Activated CD4-positive, alpha-beta memory T cell treated with anti-CD3 and anti-CD28 coated beads for 36 hours (primary cell): ENCODE data around the gene CUEDC1. TPM values are rescaled to one million over a fixed set of nuclear protein-coding genes. Genes with fewer than 3 reads are reported as not detected.

Experiments used
- CTCF ChIA-PET: fragments of 350-600 bp; sonication (Branson Sonifier 250); formaldehyde crosslinking; loops from one replicate; lab custom pipeline; 2021; ENCODE audit warnings: antibody characterized with exemption, inconsistent platforms; lab: Charles Lee
- POLR2A ChIA-PET: fragments of 350-600 bp; sonication (Branson Sonifier 250); formaldehyde crosslinking; loops from one replicate; lab custom pipeline; 2021; ENCODE audit warnings: antibody characterized with exemption; lab: Charles Lee
- DNase-seq: peaks from one replicate; pipeline ENCODE4 v3.0.0-alpha.2; 2020
- H3K27ac Mint-ChIP-seq: one replicate; pipeline ENCODE4 v1.8.0; 2021; ENCODE audit warnings: mixed read lengths
- H3K27me3 Mint-ChIP-seq: one replicate; pipeline ENCODE4 v1.8.0; 2021; ENCODE audit warnings: mixed read lengths
- H3K36me3 Mint-ChIP-seq: one replicate; pipeline ENCODE4 v1.8.0; 2021; ENCODE audit warnings: mixed read lengths
- H3K4me1 Mint-ChIP-seq: one replicate; pipeline ENCODE4 v1.8.0; 2021; ENCODE audit warnings: low read depth, mixed read lengths
- H3K4me3 Mint-ChIP-seq: one replicate; pipeline ENCODE4 v1.8.0; 2021; ENCODE audit warnings: mild to moderate bottlenecking, mixed read lengths
- H3K9me3 Mint-ChIP-seq: one replicate; pipeline ENCODE4 v1.8.0; 2021; ENCODE audit warnings: mixed read lengths
- intact Hi-C: fragments of 100-400 bp; cut with micrococcal nuclease; formaldehyde crosslinking; loops from one replicate; pipeline ENCODE4 v1.15.1; 2023
- total RNA-seq, 2 experiments: library from RNA; stranded (reverse); gene quantifications; one replicate each; pipeline ENCODE4 v1.2.3, GENCODE V29; 2021

The CUEDC1 gene
- total RNA-seq, 2 experiments from 2014 or later: 0.29 to 0.36 TPM

DNA sequence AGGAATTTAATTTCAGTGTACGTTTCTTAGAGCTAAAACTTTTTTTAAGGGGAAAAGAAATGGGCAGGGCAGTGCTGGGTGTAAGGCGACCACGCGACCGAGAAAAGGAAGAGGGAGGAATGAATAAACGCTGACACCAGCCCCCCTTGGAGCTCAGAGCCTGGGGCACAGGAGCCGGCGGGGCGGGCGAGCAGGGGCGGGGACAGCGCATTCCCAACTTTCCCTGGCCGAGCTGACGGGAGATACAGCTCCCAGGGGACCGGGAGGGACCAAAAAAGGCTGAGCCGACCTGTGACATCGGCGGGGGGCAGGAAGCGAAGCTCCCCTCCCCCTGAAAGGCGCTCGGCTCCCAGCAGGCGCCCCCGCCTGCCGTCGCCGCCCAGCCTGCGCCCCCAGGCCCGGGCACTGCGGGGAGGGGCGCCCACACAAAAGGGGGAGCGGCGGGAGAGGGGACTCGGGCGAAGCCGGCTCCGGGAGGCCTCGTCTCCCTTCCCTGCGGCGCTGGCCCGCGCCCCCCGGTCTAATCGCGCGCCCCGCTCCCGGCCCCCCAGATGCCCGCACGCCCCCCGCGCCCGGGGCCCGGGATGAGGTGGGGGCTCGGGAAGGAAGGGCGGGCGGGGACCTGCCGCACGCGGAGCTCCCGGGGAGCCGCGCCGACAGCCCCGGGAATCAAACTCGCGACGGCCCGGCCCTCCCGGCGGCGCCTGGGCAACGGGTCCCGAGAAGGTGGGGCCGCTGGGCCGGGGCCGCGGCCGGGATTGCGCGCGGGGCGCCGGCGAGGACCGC is 622 bp downstream of the CUEDC1 start:
- H3K27ac Mint-ChIP-seq: no peak overlapping the region
- CTCF ChIA-PET: interaction anchor here (1.1 to 2.8 kb wide), 6 partner anchors 12 to 94 kb away, joined by 3 to 11 read pairs (median 5); no protein-coding TSS in a partner anchor
- H3K27me3 Mint-ChIP-seq: peaks cover 16% of the 10 kb centered on the region
- peaks cover 24% of the 10 kb centered on the region for H3K4me1 Mint-ChIP-seq
- H3K9me3 Mint-ChIP-seq: no peaks in the 10 kb centered on the region
- POLR2A ChIA-PET: interaction anchor here (0.6 to 3.7 kb wide), 3 partner anchors 35 to 482 kb away, joined by 3 to 9 read pairs (median 3); partner anchors contain the start of gene SRSF1
- no peak for DNase-seq
- no peaks in the 10 kb centered on the region for H3K36me3 Mint-ChIP-seq
- H3K4me3 Mint-ChIP-seq: peak overlapping the region; percentile 48
- intact Hi-C loops: no loop called here

- Mint-ChIP-seq H3K36me3 (no peaks in the 10 kb centered on the region), H3K27ac (no peak overlapping the region), H3K27me3 (peaks cover 16% of the 10 kb centered on the region), H3K4me3 (peak overlapping the region; percentile 48), H3K9me3 (no peaks in the 10 kb centered on the region), H3K4me1 (peaks cover 28% of the 10 kb centered on the region)
- ChIA-PET CTCF (interaction anchor here (1.1 to 1.7 kb wide), 3 partner anchors 12 to 29 kb away, joined by 3 to 4 read pairs (median 3); no protein-coding TSS in a partner anchor), POLR2A (interaction anchor here (0.6 to 3.7 kb wide), 3 partner anchors 36 to 481 kb away, joined by 3 to 9 read pairs (median 3); partner anchors contain the start of gene SRSF1)
- intact Hi-C loops: no loop called here
- no peak for DNase-seq
These were observed 1.4 kb downstream of the CUEDC1 start for GRCh38 chr17:57953705-57954396.

DNA sequence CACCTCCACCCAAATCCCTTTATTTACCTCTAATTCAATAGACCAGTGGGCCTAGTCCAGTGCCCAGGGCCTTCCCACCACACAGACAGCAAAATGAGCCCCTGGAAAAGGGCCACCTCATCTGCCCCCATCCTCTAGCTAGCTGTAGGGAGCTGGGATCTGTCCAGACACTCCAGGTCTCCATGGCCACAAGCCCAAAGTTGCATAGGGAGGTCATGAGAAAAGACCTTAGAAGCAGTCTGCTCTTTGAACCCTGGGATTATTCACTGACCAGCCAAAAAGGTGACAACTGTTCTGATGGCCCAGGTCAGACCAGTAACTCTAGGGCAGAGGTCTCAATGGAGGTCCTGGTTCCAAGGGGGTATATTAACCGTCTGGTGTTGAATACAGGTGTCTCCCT is 2.0 kb downstream of the CUEDC1 start:
- Mint-ChIP-seq H3K27me3 (peaks cover 16% of the 10 kb centered on the region), H3K27ac (no peak overlapping the region), H3K9me3 (no peaks in the 10 kb centered on the region), H3K36me3 (no peaks in the 10 kb centered on the region), H3K4me1 (peaks cover 34% of the 10 kb centered on the region), H3K4me3 (no peak overlapping the region)
- DNase-seq: no peak
- CTCF ChIA-PET: interaction anchor here (0.7 to 1.4 kb wide), 2 partner anchors 34 to 46 kb away, joined by 3 to 4 read pairs; no protein-coding TSS in a partner anchor
- intact Hi-C loops: no loop called here
- POLR2A ChIA-PET: interaction anchor here (3.7 kb wide), 1 partner anchor 36 kb away, joined by 9 read pairs; no protein-coding TSS in a partner anchor

GRCh38 chr17:57949649-57950048 is 5.6 kb downstream of the CUEDC1 start:
- no peak for DNase-seq
- no peaks in the 10 kb centered on the region for H3K36me3 Mint-ChIP-seq
- H3K4me3 Mint-ChIP-seq: no peak overlapping the region
- peaks cover 12% of the 10 kb centered on the region for H3K27me3 Mint-ChIP-seq
- H3K27ac Mint-ChIP-seq: no peak overlapping the region
- POLR2A ChIA-PET: interaction anchor here (0.5 kb wide), 1 partner anchor 29 kb away, joined by 3 read pairs; no protein-coding TSS in a partner anchor
- CTCF ChIA-PET: interaction anchor here (1.3 to 3.6 kb wide), 3 partner anchors 17 to 58 kb away, joined by 3 to 24 read pairs (median 10); no protein-coding TSS in a partner anchor
- intact Hi-C loops: loop anchor here (2.0 kb wide), 1 partner anchor 45 kb away; no protein-coding TSS in a partner anchor
- peaks cover 37% of the 10 kb centered on the region for H3K4me1 Mint-ChIP-seq
- no peaks in the 10 kb centered on the region for H3K9me3 Mint-ChIP-seq

DNA sequence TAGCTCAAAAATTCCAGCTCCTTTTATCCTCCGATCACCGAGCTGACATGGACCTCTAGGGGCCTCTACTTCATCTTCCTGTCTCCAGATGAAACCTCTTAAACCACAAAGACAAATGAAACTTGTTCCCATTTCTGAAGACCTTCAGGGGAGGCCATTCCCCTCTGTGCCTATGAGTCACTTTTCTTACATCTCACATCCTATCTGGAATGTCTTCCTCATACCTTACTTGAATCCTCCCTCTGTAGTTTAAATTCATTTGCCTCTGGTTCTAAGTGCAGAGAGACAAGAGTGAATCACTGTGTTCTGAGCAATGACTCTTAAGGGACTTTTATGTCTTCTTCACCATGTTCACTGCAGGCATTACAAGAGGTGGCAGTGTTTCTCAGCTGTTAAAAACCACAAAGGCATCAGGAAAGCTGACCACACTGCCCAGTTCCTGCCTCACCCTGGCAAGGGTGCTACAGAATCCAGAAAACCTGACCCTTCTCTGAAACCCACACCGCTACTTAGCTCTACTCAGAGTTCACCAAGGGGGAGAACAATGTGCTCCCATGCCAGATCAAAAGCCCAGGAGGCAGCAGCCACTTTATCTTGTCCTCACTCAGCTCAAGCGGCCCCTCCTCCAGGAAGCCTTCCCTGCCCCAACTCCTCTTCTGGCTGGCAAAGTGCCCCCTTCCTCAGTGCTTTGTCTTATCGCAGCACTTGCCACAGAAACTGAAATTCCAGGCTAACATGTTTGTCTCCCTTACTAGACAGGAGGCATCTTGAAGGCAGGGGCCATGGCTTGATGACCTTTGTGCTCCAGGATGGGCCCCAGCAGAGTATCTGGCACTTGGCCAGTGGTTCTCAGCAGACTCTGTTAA is 6.4 kb downstream of the CUEDC1 start:
- Mint-ChIP-seq H3K27me3 (peaks cover 8% of the 10 kb centered on the region), H3K36me3 (no peaks in the 10 kb centered on the region), H3K4me1 (peaks cover 34% of the 10 kb centered on the region), H3K27ac (no peak overlapping the region), H3K4me3 (no peak overlapping the region), H3K9me3 (no peaks in the 10 kb centered on the region)
- peak; percentile 28 for DNase-seq
- ChIA-PET CTCF (interaction anchor here (0.5 to 3.6 kb wide), 10 partner anchors 11 to 1065 kb away, joined by 3 to 24 read pairs (median 3); partner anchors contain the start of gene VEZF1), POLR2A (no interaction called here)
- intact Hi-C loops: loop anchor here (2.0 kb wide), 1 partner anchor 46 kb away; no protein-coding TSS in a partner anchor

DNA sequence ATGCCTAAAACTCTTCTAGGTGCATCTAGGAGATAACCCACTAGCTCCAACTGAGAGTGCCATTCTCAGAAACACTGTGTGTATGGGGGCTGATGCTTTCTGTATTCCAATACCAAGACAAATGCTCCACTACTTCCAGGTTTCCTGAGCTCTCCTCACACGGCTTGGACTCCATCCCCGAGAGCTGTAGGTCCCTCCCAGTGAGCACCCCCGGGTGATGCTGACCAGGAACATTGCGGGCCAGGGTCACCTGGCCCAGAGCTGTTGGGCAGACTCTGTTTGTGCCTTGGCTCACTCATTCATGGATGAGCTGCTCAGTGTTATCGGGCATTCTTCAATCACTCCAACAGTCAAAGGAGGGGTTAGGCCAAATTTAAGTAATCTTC is 7.0 kb downstream of the CUEDC1 start:
- no peak for DNase-seq
- peaks cover 9% of the 10 kb centered on the region for H3K27me3 Mint-ChIP-seq
- H3K36me3 Mint-ChIP-seq: no peaks in the 10 kb centered on the region
- no peaks in the 10 kb centered on the region for H3K9me3 Mint-ChIP-seq
- POLR2A ChIA-PET: interaction anchor here (1.3 kb wide), 1 partner anchor 8 kb away, joined by 4 read pairs; no protein-coding TSS in a partner anchor
- intact Hi-C loops: loop anchor here (2.0 kb wide), 1 partner anchor 47 kb away; no protein-coding TSS in a partner anchor
- peaks cover 34% of the 10 kb centered on the region for H3K4me1 Mint-ChIP-seq
- H3K27ac Mint-ChIP-seq: no peak overlapping the region
- no peak overlapping the region for H3K4me3 Mint-ChIP-seq
- CTCF ChIA-PET: interaction anchor here (0.5 to 3.6 kb wide), 11 partner anchors 8 to 1066 kb away, joined by 3 to 24 read pairs (median 3); partner anchors contain the start of genes CUEDC1 and VEZF1

GRCh38 chr17:57947369-57947768 is 7.8 kb downstream of the CUEDC1 start:
- no peak for DNase-seq
- POLR2A ChIA-PET: interaction anchor here (0.7 to 1.4 kb wide), 5 partner anchors 9 to 60 kb away, joined by 3 to 4 read pairs (median 3); partner anchors contain the start of gene SRSF1
- Mint-ChIP-seq H3K27me3 (peaks cover 9% of the 10 kb centered on the region), H3K4me1 (peaks cover 34% of the 10 kb centered on the region), H3K9me3 (no peaks in the 10 kb centered on the region), H3K36me3 (no peaks in the 10 kb centered on the region), H3K4me3 (no peak overlapping the region), H3K27ac (no peak overlapping the region)
- intact Hi-C loops: no loop called here
- CTCF ChIA-PET: interaction anchor here (0.7 to 3.6 kb wide), 9 partner anchors 9 to 225 kb away, joined by 3 to 24 read pairs (median 4); partner anchors contain the start of genes CUEDC1 and VEZF1

- Mint-ChIP-seq H3K36me3 (no peaks in the 10 kb centered on the region), H3K4me1 (peaks cover 34% of the 10 kb centered on the region), H3K4me3 (peak overlapping the region; percentile 33), H3K9me3 (no peaks in the 10 kb centered on the region), H3K27me3 (peaks cover 9% of the 10 kb centered on the region), H3K27ac (no peak overlapping the region)
- ChIA-PET POLR2A (interaction anchor here (0.7 to 1.4 kb wide), 5 partner anchors 10 to 60 kb away, joined by 3 to 4 read pairs (median 3); partner anchors contain the start of gene SRSF1), CTCF (interaction anchor here (0.7 to 3.6 kb wide), 6 partner anchors 9 to 226 kb away, joined by 3 to 24 read pairs (median 5); partner anchors contain the start of gene CUEDC1)
- intact Hi-C loops: no loop called here
- peak; percentile 56 for DNase-seq
These were observed 8.3 kb downstream of the CUEDC1 start for GRCh38 chr17:57946798-57947358.

GRCh38 chr17:57945996-57946797 is 9.0 kb downstream of the CUEDC1 start:
- H3K9me3 Mint-ChIP-seq: no peaks in the 10 kb centered on the region
- peaks cover 34% of the 10 kb centered on the region for H3K4me1 Mint-ChIP-seq
- peaks cover 9% of the 10 kb centered on the region for H3K27me3 Mint-ChIP-seq
- ChIA-PET CTCF (interaction anchor here (3.6 kb wide), 1 partner anchor 54 kb away, joined by 24 read pairs; no protein-coding TSS in a partner anchor), POLR2A (interaction anchor here (0.9 to 1.4 kb wide), 3 partner anchors 41 to 61 kb away, joined by 3 to 4 read pairs (median 3); partner anchors contain the start of gene SRSF1)
- no peak overlapping the region for H3K27ac Mint-ChIP-seq
- H3K4me3 Mint-ChIP-seq: peak overlapping the region; percentile 33
- no peaks in the 10 kb centered on the region for H3K36me3 Mint-ChIP-seq
- no peak for DNase-seq
- intact Hi-C loops: no loop called here
